GM23338 (cell line): ENCODE data around the gene CCDC60. TPM values are rescaled to one million over a fixed set of nuclear protein-coding genes. Genes with fewer than 3 reads are reported as not detected.

Experiments used
- ATAC-seq: fragments of 200-7000 bp; cut with Tn5 transposase; 3 replicates; pipeline ENCODE4 v1.9.1; 2020
- DNase-seq: peaks from one replicate; pipeline ENCODE4 v3.0.0-alpha.2; 2015; ENCODE audit warnings: low spot score
- H2AFZ ChIP-seq: fragments of 200-600 bp; sonication (generic); 2 replicates; pipeline ENCODE4 v1.8.0; 2016; ENCODE audit warnings: antibody characterized with exemption, mild to moderate bottlenecking, moderate library complexity
- H3F3A ChIP-seq: fragments of 200-600 bp; sonication (generic); replicated peaks from 2 replicates; pipeline ENCODE4 v1.8.0; 2017; ENCODE audit warnings: antibody characterized with exemption, mixed run types, low read depth
- H3K27ac ChIP-seq: fragments of 200-600 bp; sonication (generic); 2 replicates; pipeline ENCODE4 v1.6.1; 2016; ENCODE audit warnings: low read depth
- H3K27me3 ChIP-seq: fragments of 200-600 bp; sonication (generic); 2 replicates; pipeline ENCODE4 v1.8.0; 2016; ENCODE audit warnings: mild to moderate bottlenecking, mixed run types, moderate library complexity; ENCODE audit not compliant: insufficient read depth
- H3K36me3 ChIP-seq: fragments of 200-600 bp; sonication (generic); 2 replicates; pipeline ENCODE4 v1.8.0; 2016; ENCODE audit warnings: mild to moderate bottlenecking; ENCODE audit not compliant: insufficient read depth
- H3K4me1 ChIP-seq: fragments of 200-600 bp; sonication (generic); 2 replicates; pipeline ENCODE4 v1.8.0; 2016; ENCODE audit warnings: mild to moderate bottlenecking, moderate library complexity; ENCODE audit not compliant: insufficient read depth
- H3K4me2 ChIP-seq: fragments of 200-600 bp; sonication (generic); 2 replicates; pipeline ENCODE4 v1.7.1; 2017; ENCODE audit warnings: mixed run types
- H3K4me3 ChIP-seq: fragments of 200-600 bp; sonication (generic); 2 replicates; pipeline ENCODE4 v1.6.1; 2016; ENCODE audit warnings: mixed run types
- H3K79me2 ChIP-seq: fragments of 200-600 bp; sonication (generic); replicated peaks from 2 replicates; pipeline ENCODE4 v1.8.0; 2017; ENCODE audit warnings: mild to moderate bottlenecking; ENCODE audit not compliant: insufficient read depth
- H3K9me2 ChIP-seq: fragments of 200-600 bp; sonication (generic); 2 replicates; pipeline ENCODE4 v1.8.0; 2017; ENCODE audit not compliant: insufficient read depth
- H4K20me1 ChIP-seq: fragments of 200-600 bp; sonication (generic); replicated peaks from 2 replicates; pipeline ENCODE4 v1.8.0; 2017; ENCODE audit warnings: mild to moderate bottlenecking; ENCODE audit not compliant: insufficient read depth
- H3K27ac Mint-ChIP-seq: 2 replicates; pipeline ENCODE4 v1.8.0; 2020; ENCODE audit warnings: inconsistent platforms, mild to moderate bottlenecking, moderate library complexity, mixed read lengths
- H3K27me3 Mint-ChIP-seq: 3 replicates; pipeline ENCODE4 v1.8.0; 2022; ENCODE audit warnings: low read depth, mild to moderate bottlenecking, moderate library complexity, mixed read lengths, inconsistent platforms; ENCODE audit not compliant: insufficient read depth, poor library complexity
- H3K36me3 Mint-ChIP-seq: 3 replicates; pipeline ENCODE4 v1.8.0; 2021; ENCODE audit warnings: low read depth, mild to moderate bottlenecking, inconsistent platforms, moderate library complexity, mixed read lengths
- H3K4me1 Mint-ChIP-seq: 3 replicates; pipeline ENCODE4 v1.8.0; 2020; ENCODE audit warnings: mild to moderate bottlenecking, inconsistent platforms, mixed read lengths
- H3K4me3 Mint-ChIP-seq: 3 replicates; pipeline ENCODE4 v1.8.0; 2021; ENCODE audit warnings: moderate library complexity, mild to moderate bottlenecking, inconsistent platforms, mixed read lengths
- H3K9me3 Mint-ChIP-seq: 3 replicates; pipeline ENCODE4 v1.8.0; 2020; ENCODE audit warnings: moderate library complexity, mild to moderate bottlenecking, inconsistent platforms, mixed read lengths
- CTCF ChIP-seq, 2 experiments: fragments of 200-600 bp in 1 of 2; sonication (generic) in 1 of 2; conservative IDR thresholded peaks; 2 replicates each; pipeline versions ENCODE4 v1.5.1 to v1.6.1; 2016 to 2017; ENCODE audit warnings: antibody characterized with exemption in 2 of 2, low read depth in 2 of 2, mild to moderate bottlenecking in 2 of 2, moderate library complexity in 1 of 2
- NANOG ChIP-seq: IDR thresholded peaks from 2 replicates; pipeline ENCODE4 v1.6.1; 2016; ENCODE audit warnings: antibody characterized with exemption, borderline replicate concordance
- POLR2AphosphoS5 ChIP-seq: IDR thresholded peaks from 2 replicates; pipeline ENCODE4 v1.6.1; 2016; ENCODE audit warnings: antibody characterized with exemption, low read depth
- STAT1 ChIP-seq: IDR thresholded peaks from one replicate; pipeline ENCODE4 v1.6.1; 2016; ENCODE audit warnings: antibody characterized with exemption; ENCODE audit not compliant: unreplicated experiment
- ZNF114 ChIP-seq: fragments of 250-450 bp; sonication (Bioruptor Pico); IDR thresholded peaks from 2 replicates; pipeline ENCODE4 v1.5.0; 2020; ENCODE audit warnings: mild to moderate bottlenecking, moderate library complexity
- ZNF331 ChIP-seq: fragments of 250-450 bp; sonication (Bioruptor Pico); IDR thresholded peaks from 2 replicates; pipeline ENCODE4 v1.5.0; 2020; ENCODE audit warnings: low read depth, mild to moderate bottlenecking, moderate library complexity
- ZNF462 ChIP-seq: fragments of 250-450 bp; sonication (Bioruptor Pico); IDR thresholded peaks from 2 replicates; pipeline ENCODE4 v1.5.0; 2020; ENCODE audit warnings: mild to moderate bottlenecking, moderate library complexity
- polyA plus RNA-seq: library from polyadenylated mRNA; unstranded; fragments of >200 nt; fragmentation: Nextera tagmentation; extraction: Ambion mirVana; gene quantifications from 2 replicates; pipeline ENCODE4 v1.2.1, GENCODE V29; 2016
- total RNA-seq: library from RNA; depleted of rRNA; stranded (reverse); fragments of >200 nt; shearing (Covaris generic); gene quantifications from 2 replicates; pipeline ENCODE4 v1.2.3, GENCODE V29; 2014

CCDC60 gene
- total and polyA plus RNA-seq, 2 experiments from 2014 or later: 0.53 TPM; not detected in 1

- TF ChIP-seq ZNF331 (CRISPR knock-in tag) (no peak), NANOG (no peak), ZNF462 (CRISPR knock-in tag) (no peak), POLR2AphosphoS5 (no peak), STAT1 (no peak)
Observed at GRCh38 chr12:119406811-119407210, 72.3 kb downstream of the CCDC60 start (continued).

GRCh38 chr12:119409043-119409442 is 74.5 kb downstream of the CCDC60 start:
- H3K27ac ChIP-seq: no peak overlapping the region
- no peak for DNase-seq
- no peak overlapping the region for H3K4me3 ChIP-seq
- no peak overlapping the region for H3K4me2 ChIP-seq
- no peak for ATAC-seq
- no peaks in the 10 kb centered on the region for H3K36me3 ChIP-seq
- no peaks in the 10 kb centered on the region for H4K20me1 ChIP-seq
- no peak overlapping the region for H2AFZ ChIP-seq
- no peaks in the 10 kb centered on the region for H3F3A ChIP-seq
- H3K27ac Mint-ChIP-seq: no peak overlapping the region
- peaks cover 21% of the 10 kb centered on the region for H3K4me1 Mint-ChIP-seq
- H3K36me3 Mint-ChIP-seq: no peaks in the 10 kb centered on the region
- peaks cover 3% of the 10 kb centered on the region; the same call in 1 of the 3 replicates for H3K9me3 Mint-ChIP-seq
- no peak overlapping the region for H3K4me3 Mint-ChIP-seq
- peaks cover 17% of the 10 kb centered on the region for H3K4me1 ChIP-seq
- H3K27me3 ChIP-seq: no peaks in the 10 kb centered on the region
- H3K79me2 ChIP-seq: no peaks in the 10 kb centered on the region
- H3K27me3 Mint-ChIP-seq: peaks cover 12% of the 10 kb centered on the region
- 0 out of 2 replicates have a peak, but pooled peaks cover 3% of the 10 kb centered on the region for H3K9me2 ChIP-seq
- TF ChIP-seq ZNF114 (CRISPR knock-in tag) (no peak), NANOG (no peak), ZNF462 (CRISPR knock-in tag) (no peak), POLR2AphosphoS5 (no peak), CTCF (conservative IDR thresholded peaks at IDR 0.05; ENCODE audit: low read depth in 2 of 2) (no peak), ZNF331 (CRISPR knock-in tag) (no peak)
